Fibroblast of mammary gland (primary cell): ENCODE data around the gene ZNF90.

ENCODE experiments used
- DNase-seq: peaks from one replicate; pipeline ENCODE4 v3.0.0-alpha.2; 2010; ENCODE audit warnings: low read depth
- H3K4me3 ChIP-seq: 2 replicates; pipeline ENCODE4 v1.5.1; 2011; ENCODE audit warnings: low read depth, mild to moderate bottlenecking, low read length, moderate library complexity; ENCODE audit not compliant: control insufficient read depth
- CTCF ChIP-seq: conservative IDR thresholded peaks from 2 replicates; pipeline ENCODE4 v1.5.1; 2011; ENCODE audit warnings: low read depth, low read length, inconsistent platforms; ENCODE audit not compliant: control insufficient read depth, insufficient read depth

Gene ZNF90

GRCh38 chr19:20154636-20155035, 76.8 kb downstream of the ZNF90 start:
- no peak for DNase-seq
- no peak for TF ChIP-seq CTCF
- no peak overlapping the region for H3K4me3 ChIP-seq

GRCh38 chr19:20162821-20163220, 85.0 kb downstream of the ZNF90 start:
- no peak overlapping the region for H3K4me3 ChIP-seq
- no peak for TF ChIP-seq CTCF
- DNase-seq: no peak

GRCh38 chr19:20164456-20164855, 86.7 kb downstream of the ZNF90 start:
- H3K4me3 ChIP-seq: no peak overlapping the region
- no peak for TF ChIP-seq CTCF
- DNase-seq: no peak

GRCh38 chr19:20165971-20166592, 88.3 kb downstream of the ZNF90 start:
- no peak for TF ChIP-seq CTCF
- no peak for DNase-seq
- H3K4me3 ChIP-seq: no peak overlapping the region

GRCh38 chr19:20167020-20167644, 89.3 kb downstream of the ZNF90 start, which contains the start of gene ZNF486:
ZNF486 (plus strand) TSS chr19:20167214; CDS start chr19:20167331, 117 bp downstream.
- peak; percentile 96 for DNase-seq
- H3K4me3 ChIP-seq: peak within 1 kb of the TSS; percentile 74
- no peak for TF ChIP-seq CTCF

- DNase-seq: peak; percentile 70
- TF ChIP-seq CTCF: no peak
- peak overlapping the region; percentile 74 for H3K4me3 ChIP-seq
Observed at GRCh38 chr19:20167651-20168122, 89.9 kb downstream of the ZNF90 start.
